RWPE2 (cell line): ENCODE data around the gene DDX10.

Source experiments
- ATAC-seq: fragments of 200-7000 bp; cut with Tn5 transposase; 3 replicates; pipeline ENCODE4 v1.9.1; 2021; ENCODE audit warnings: low read depth
- DNase-seq: peaks from one replicate; pipeline ENCODE4 v3.0.0-alpha.2; 2020; ENCODE audit warnings: low spot score
- H3K27ac ChIP-seq: fragments of 450-650 bp; 2 replicates; pipeline ENCODE4 v1.5.1; 2017; ENCODE audit warnings: mild to moderate bottlenecking; ENCODE audit not compliant: poor library complexity, severe bottlenecking
- H3K27me3 ChIP-seq: fragments of 250-450 bp; sonication (Bioruptor Pico); 2 replicates; pipeline ENCODE4 v1.5.1; 2021; ENCODE audit warnings: mild to moderate bottlenecking, moderate library complexity; ENCODE audit not compliant: insufficient read depth, poor library complexity, severe bottlenecking
- H3K36me3 ChIP-seq: fragments of 250-450 bp; sonication (Bioruptor Pico); 2 replicates; pipeline ENCODE4 v1.5.1; 2020; ENCODE audit warnings: low read depth, mild to moderate bottlenecking, moderate library complexity
- H3K4me1 ChIP-seq: fragments of 250-450 bp; sonication (Bioruptor Pico); 2 replicates; pipeline ENCODE4 v1.5.1; 2021; ENCODE audit warnings: mild to moderate bottlenecking, moderate library complexity; ENCODE audit not compliant: insufficient read depth, poor library complexity, severe bottlenecking
- H3K4me3 ChIP-seq: fragments of 250-450 bp; sonication (Bioruptor Pico); 2 replicates; pipeline ENCODE4 v1.5.1; 2021; ENCODE audit warnings: mild to moderate bottlenecking, moderate library complexity; ENCODE audit not compliant: severe bottlenecking
- H3K9me3 ChIP-seq: fragments of 250-450 bp; sonication (Bioruptor Pico); 2 replicates; pipeline ENCODE4 v1.5.1; 2021; ENCODE audit warnings: mild to moderate bottlenecking, moderate library complexity; ENCODE audit not compliant: severe bottlenecking
- CTCF ChIP-seq: fragments of 450-650 bp; IDR thresholded peaks from one replicate; pipeline ENCODE4 v1.5.1; 2017; ENCODE audit warnings: mild to moderate bottlenecking, moderate library complexity; ENCODE audit not compliant: poor library complexity, severe bottlenecking

Gene DDX10

GRCh38 chr11:108966978-108967377 is 302.1 kb downstream of the DDX10 start:
- Histone ChIP-seq H3K4me3 (no peak overlapping the region), H3K9me3 (no peaks in the 10 kb centered on the region), H3K4me1 (no peaks in the 10 kb centered on the region), H3K27ac (no peak overlapping the region), H3K27me3 (no peaks in the 10 kb centered on the region), H3K36me3 (no peaks in the 10 kb centered on the region)
- DNase-seq (no peak), ATAC-seq (no peak)
- no peak for TF ChIP-seq CTCF

GRCh38 chr11:108967571-108967970 is 302.7 kb downstream of the DDX10 start:
- no peak for TF ChIP-seq CTCF
- Histone ChIP-seq H3K4me3 (no peak overlapping the region), H3K27me3 (no peaks in the 10 kb centered on the region), H3K9me3 (no peaks in the 10 kb centered on the region), H3K27ac (no peak overlapping the region), H3K4me1 (no peaks in the 10 kb centered on the region), H3K36me3 (no peaks in the 10 kb centered on the region)
- DNase-seq (no peak), ATAC-seq (no peak)

GRCh38 chr11:108970221-108970991 is 305.5 kb downstream of the DDX10 start:
- H3K4me3 ChIP-seq: no peak overlapping the region
- H3K4me1 ChIP-seq: peaks cover 14% of the 10 kb centered on the region
- no peak for DNase-seq
- no peaks in the 10 kb centered on the region for H3K9me3 ChIP-seq
- no peaks in the 10 kb centered on the region for H3K27me3 ChIP-seq
- no peak for ATAC-seq
- TF ChIP-seq CTCF: no peak
- no peaks in the 10 kb centered on the region for H3K36me3 ChIP-seq
- H3K27ac ChIP-seq: no peak overlapping the region

GRCh38 chr11:108973402-108974162 is 308.7 kb downstream of the DDX10 start:
- TF ChIP-seq CTCF: no peak
- no peaks in the 10 kb centered on the region for H3K9me3 ChIP-seq
- ATAC-seq (peak; percentile 98), DNase-seq (no peak)
- H3K27ac ChIP-seq: peak overlapping the region; percentile 66
- peaks cover 14% of the 10 kb centered on the region for H3K4me1 ChIP-seq
- no peaks in the 10 kb centered on the region for H3K27me3 ChIP-seq
- no peak overlapping the region for H3K4me3 ChIP-seq
- no peaks in the 10 kb centered on the region for H3K36me3 ChIP-seq
